HepG2 (cell line): Measurements from ENCODE around the gene TSPAN8. TPM values are rescaled to one million over a fixed set of nuclear protein-coding genes. Genes with fewer than 3 reads are reported as not detected.

ENCODE experiments used
- ATAC-seq: fragments of 200-7000 bp; cut with Tn5 transposase; 3 replicates; pipeline ENCODE4 v1.9.1; 2020; ENCODE audit warnings: mild to moderate bottlenecking, moderate library complexity
- BruUV-seq: library from RNA; stranded (reverse); fragments of 400-500 nt; replicated peaks from 2 replicates; lab custom pipeline; 2021; lab: Mats Ljungman, UMichigan
- CTCF ChIA-PET: fragments of 300-600 bp; formaldehyde crosslinking; extraction: SDS; loops from one replicate; lab custom pipeline; 2021; ENCODE audit warnings: low total read pairs, inconsistent platforms, low intra/inter-chr PET ratio; lab: Yijun Ruan, JAX
- POLR2A ChIA-PET: fragments of 350-600 bp; sonication (Branson Sonifier 250); formaldehyde crosslinking; loops from one replicate; lab custom pipeline; 2020; ENCODE audit warnings: antibody characterized with exemption, inconsistent platforms; lab: Yijun Ruan, JAX
- DNase-seq: peaks from one replicate; pipeline ENCODE4 v3.0.0-alpha.2; 2015; ENCODE audit warnings: low spot score
- FAIRE-seq: peaks from 3 replicates; lab custom pipeline; 2011; peaks lifted over from hg19 to GRCh38; lab: Jason Lieb, UNC
- H2AFZ ChIP-seq: one replicate; pipeline ENCODE4 v1.6.1; 2011; ENCODE audit warnings: low read length, inconsistent platforms
- H3K27ac ChIP-seq: fragments of 300-600 bp; 3 replicates; pipeline ENCODE4 v1.8.0; 2011; ENCODE audit warnings: mixed run types, mild to moderate bottlenecking, mixed read lengths, low read length, inconsistent platforms; ENCODE audit not compliant: insufficient read depth; ENCODE audit errors: extremely low read length
- H3K27me3 ChIP-seq, 2 experiments: fragments of 200-600 bp in 1 of 2; 2 replicates in 1 of 2; 3 replicates in 1 of 2; pipeline versions ENCODE4 v1.6.0 to v1.8.0; 2011; ENCODE audit warnings: low read length in 2 of 2, mild to moderate bottlenecking in 2 of 2, moderate library complexity in 2 of 2, inconsistent platforms in 1 of 2; ENCODE audit not compliant: insufficient read depth in 2 of 2, control insufficient read depth in 1 of 2
- H3K36me3 ChIP-seq, 2 experiments: fragments of 200-600 bp in 1 of 2; replicated peaks in 1 of 2; 2 replicates in 1 of 2; 3 replicates in 1 of 2; pipeline versions ENCODE4 v1.5.1 to v1.8.0; 2011; ENCODE audit warnings: low read length in 2 of 2, inconsistent platforms in 1 of 2; ENCODE audit not compliant: insufficient read depth in 2 of 2, control insufficient read depth in 1 of 2
- H3K4me1 ChIP-seq: 2 replicates; pipeline ENCODE4 v1.5.1; 2012; ENCODE audit warnings: low read length, inconsistent platforms; ENCODE audit not compliant: insufficient read depth
- H3K4me2 ChIP-seq: 2 replicates; pipeline ENCODE4 v1.6.0; 2011; ENCODE audit warnings: low read depth, low read length, inconsistent platforms
- H3K4me3 ChIP-seq, 3 experiments: fragments of 200-600 bp in 1 of 3; sonication (generic), shearing (Covaris generic) in 1 of 3; replicated peaks in 1 of 3; 2 replicates each; pipeline ENCODE4 v1.5.1; 2011 to 2016; ENCODE audit warnings: low read length in 3 of 3, inconsistent platforms in 2 of 3, low read depth in 2 of 3, mild to moderate bottlenecking in 2 of 3, control low read depth in 1 of 3, mixed read lengths in 1 of 3; ENCODE audit not compliant: insufficient read depth in 1 of 3
- H3K79me2 ChIP-seq: one replicate; pipeline ENCODE4 v1.6.1; 2011; ENCODE audit warnings: low read length, inconsistent platforms; ENCODE audit not compliant: insufficient read depth
- H3K9ac ChIP-seq: 2 replicates; pipeline ENCODE4 v1.6.0; 2011; ENCODE audit warnings: mild to moderate bottlenecking, low read depth, low read length, inconsistent platforms; ENCODE audit not compliant: insufficient read depth
- H3K9me3 ChIP-seq: 2 replicates; pipeline ENCODE4 v1.5.1; 2012; ENCODE audit warnings: mild to moderate bottlenecking, low read length
- H4K20me1 ChIP-seq: 2 replicates; pipeline ENCODE4 v1.6.0; 2011; ENCODE audit warnings: inconsistent platforms, mild to moderate bottlenecking, low read length, moderate library complexity; ENCODE audit not compliant: insufficient read depth
- ARID5B ChIP-seq: IDR thresholded peaks from 2 replicates; pipeline ENCODE4 v1.4.0; 2020; ENCODE audit warnings: mild to moderate bottlenecking, missing genetic modification reagents
- BCL6 ChIP-seq: IDR thresholded peaks from 2 replicates; pipeline ENCODE4 v1.6.1; 2016; ENCODE audit warnings: missing genetic modification reagents, missing compliant biosample characterization
- CBX2 ChIP-seq, 2 experiments: fragments of 200-600 bp in 1 of 2; sonication (generic); formaldehyde crosslinking in 1 of 2; IDR thresholded peaks; 2 replicates each; pipeline versions ENCODE4 v1.7.0 to v1.8.1; 2018 to 2022; ENCODE audit warnings: low read depth in 2 of 2, low read length in 1 of 2, mild to moderate bottlenecking in 1 of 2, missing genetic modification reagents in 1 of 2
- FOXA3 ChIP-seq: IDR thresholded peaks from 2 replicates; pipeline ENCODE4 v1.6.1; 2016; ENCODE audit warnings: missing genetic modification reagents, missing compliant biosample characterization
- GATAD2A ChIP-seq: IDR thresholded peaks from 2 replicates; pipeline ENCODE4 v1.6.1; 2016
- HMG20B ChIP-seq: conservative IDR thresholded peaks from 2 replicates; pipeline ENCODE4 v1.6.1; 2016; ENCODE audit warnings: missing genetic modification reagents, missing compliant biosample characterization
- HNRNPUL1 ChIP-seq: fragments of 200-400 bp; formaldehyde crosslinking; IDR thresholded peaks from 2 replicates; pipeline ENCODE4 v1.6.1; 2017; ENCODE audit warnings: low read depth, mild to moderate bottlenecking, low read length, moderate library complexity
- MAFG ChIP-seq: sonication (generic); formaldehyde crosslinking; IDR thresholded peaks from 2 replicates; pipeline ENCODE4 v1.5.1; 2020; ENCODE audit warnings: mild to moderate bottlenecking, missing genetic modification reagents
- MEF2D ChIP-seq: sonication (generic); formaldehyde crosslinking; IDR thresholded peaks from 2 replicates; pipeline ENCODE4 v1.5.1; 2020; ENCODE audit warnings: mild to moderate bottlenecking, missing genetic modification reagents
- NCOA1 ChIP-seq: sonication (generic); formaldehyde crosslinking; IDR thresholded peaks from 2 replicates; pipeline ENCODE4 v1.9.0; 2021; ENCODE audit warnings: missing genetic modification reagents
- RARA ChIP-seq: IDR thresholded peaks from 2 replicates; pipeline ENCODE4 v1.6.1; 2016; ENCODE audit warnings: missing genetic modification reagents, missing compliant biosample characterization
- RARG ChIP-seq: sonication (generic); formaldehyde crosslinking; IDR thresholded peaks from 2 replicates; pipeline ENCODE4 v1.4.0; 2020; ENCODE audit warnings: low read depth, mild to moderate bottlenecking, missing genetic modification reagents
- RBM39 ChIP-seq: fragments of 200-400 bp; formaldehyde crosslinking; IDR thresholded peaks from one replicate; pipeline ENCODE4 v1.6.1; 2018; ENCODE audit warnings: antibody characterized with exemption, mild to moderate bottlenecking, low read depth, low read length; ENCODE audit not compliant: poor library complexity, severe bottlenecking
- RELA ChIP-seq: sonication (generic); formaldehyde crosslinking; IDR thresholded peaks from 2 replicates; pipeline ENCODE4 v1.4.0; 2020; ENCODE audit warnings: missing genetic modification reagents
- RXRA ChIP-seq: sonication (generic); formaldehyde crosslinking; IDR thresholded peaks from 2 replicates; pipeline ENCODE4 v1.5.1; 2020; ENCODE audit warnings: missing genetic modification reagents
- TBX2 ChIP-seq: sonication (generic); formaldehyde crosslinking; IDR thresholded peaks from 2 replicates; pipeline ENCODE4 v1.5.0; 2020; ENCODE audit warnings: missing genetic modification reagents, mild to moderate bottlenecking, borderline replicate concordance
- ZFP36L2 ChIP-seq: sonication (generic); formaldehyde crosslinking; IDR thresholded peaks from 2 replicates; pipeline ENCODE4 v1.4.0; 2020; ENCODE audit warnings: missing genetic modification reagents
- ZNF121 ChIP-seq: sonication (generic); formaldehyde crosslinking; IDR thresholded peaks from 2 replicates; pipeline ENCODE4 v1.5.0; 2020; ENCODE audit warnings: mild to moderate bottlenecking, missing genetic modification reagents
- ZNF256 ChIP-seq: sonication (generic); formaldehyde crosslinking; conservative IDR thresholded peaks from 2 replicates; pipeline ENCODE4 v1.4.0; 2020; ENCODE audit warnings: missing genetic modification reagents
- ZNF280B ChIP-seq: sonication (generic); formaldehyde crosslinking; IDR thresholded peaks from 2 replicates; pipeline ENCODE4 v1.5.0; 2020; ENCODE audit warnings: missing genetic modification reagents, mild to moderate bottlenecking, borderline replicate concordance
- ZNF3 ChIP-seq: IDR thresholded peaks from 2 replicates; pipeline ENCODE4 v1.7.0; 2017; ENCODE audit warnings: inconsistent platforms
- ZNF552 ChIP-seq: sonication (generic); formaldehyde crosslinking; IDR thresholded peaks from 2 replicates; pipeline ENCODE4 v1.9.0; 2022; ENCODE audit warnings: missing genetic modification reagents, mild to moderate bottlenecking, borderline replicate concordance
- ZNF652 ChIP-seq: IDR thresholded peaks from 2 replicates; pipeline ENCODE4 v1.6.1; 2016; ENCODE audit warnings: low read depth, borderline replicate concordance
- in situ Hi-C: cut with HindIII; loops from 2 replicates; pipeline ENCODE4 v1.10.0; 2017; ENCODE audit warnings: low pct_unique_long_range_greater_than_20kb; ENCODE audit not compliant: extremely low pct_ligation_motif_present
- intact Hi-C: fragments of 100-400 bp; cut with micrococcal nuclease; formaldehyde crosslinking; loops from one replicate; pipeline ENCODE4 v1.10.0; 2022; ENCODE audit not compliant: unreplicated experiment
- polyA plus RNA-seq, 8 experiments: library from polyadenylated mRNA; depleted of rRNA in 3 of 8; stranded (reverse) in 7 of 8; unstranded in 1 of 8; fragments of >200 nt; fragmentation: Illumina TruSeq in 4 of 8; extraction: Trizol in 4 of 8; gene quantifications; 2 replicates each; pipeline versions ENCODE4 v1.2.1 to v1.2.3, GENCODE V29; 2011 to 2016; ENCODE audit warnings: low read depth in 4 of 8, missing spikeins in 1 of 8, mixed read lengths in 1 of 8; ENCODE audit not compliant: insufficient read depth in 1 of 8
- total RNA-seq, 5 experiments: library from RNA; depleted of rRNA; stranded (reverse); fragments of >200 nt; fragmentation: Illumina TruSeq; extraction: Trizol; gene quantifications; 2 replicates each; pipeline ENCODE4 v1.2.3, GENCODE V29; 2016; ENCODE audit warnings: low read depth in 1 of 5

The TSPAN8 gene
- total and polyA plus RNA-seq, 2 of the 13 experiments (the other 11 are each of a cell fraction or from before 2014, with no cell fraction given): 3.4 to 3.9 TPM

GRCh38 chr12:71183018-71183417 lies 25.2 kb upstream of the TSPAN8 start (continued):
- no peak for TF ChIP-seq ZNF280B
- TF ChIP-seq MEF2D (CRISPR knock-in tag): no peak
- no peak for TF ChIP-seq RARG (CRISPR knock-in tag)
- TF ChIP-seq MAFG (CRISPR knock-in tag): no peak
- TF ChIP-seq RARA: no peak
- no peak for TF ChIP-seq HMG20B (CRISPR knock-in tag)
- no peak for TF ChIP-seq ZNF256 (CRISPR knock-in tag)
- no peak for TF ChIP-seq CBX2 (IDR thresholded peaks at IDR 0.05; ENCODE audit: low read depth, low read length)
- TF ChIP-seq CBX2 (CRISPR knock-in tag; IDR thresholded peaks at IDR 0.05; ENCODE audit: low read depth): no peak

GRCh38 chr12:71178162-71178561 lies 20.4 kb upstream of the TSPAN8 start:
- Histone ChIP-seq H3K79me2 (no peaks in the 10 kb centered on the region), H3K4me3 (no peak overlapping the region), H3K4me2 (no peak overlapping the region), H4K20me1 (no peaks in the 10 kb centered on the region), H3K27me3 (no peaks in the 10 kb centered on the region), H3K9me3 (peaks cover 7% of the 10 kb centered on the region; the same call in 1 of the 2 replicates), H3K36me3 (no peaks in the 10 kb centered on the region), H3K4me1 (peaks cover 16% of the 10 kb centered on the region), H3K9ac (no peak overlapping the region), H3K27ac (no peak overlapping the region), H2AFZ (no peak overlapping the region)
- intact Hi-C loops: no loop called here
- BruUV-seq: no TSS peak
- ChIA-PET CTCF (no interaction called here), POLR2A (no interaction called here)
- DNase-seq (no peak), ATAC-seq (no peak), FAIRE-seq (no peak)
- in situ Hi-C loops: no loop called here
- TF ChIP-seq HNRNPUL1: no peak
- TF ChIP-seq GATAD2A (CRISPR knock-in tag): no peak
- TF ChIP-seq ZNF652 (CRISPR knock-in tag): peak; percentile 46; the same call in 1 of the 2 replicates
- no peak for TF ChIP-seq RXRA
- TF ChIP-seq ZNF552 (CRISPR knock-in tag): no peak
- TF ChIP-seq ZNF3 (CRISPR knock-in tag): no peak
- TF ChIP-seq TBX2 (CRISPR knock-in tag): no peak
- 0 out of 2 replicates have a peak, but pooled peaks have one; percentile 21 for TF ChIP-seq ARID5B
- TF ChIP-seq RBM39: no peak
- TF ChIP-seq ZNF121 (CRISPR knock-in tag): no peak
- peak; percentile 59 for TF ChIP-seq FOXA3 (CRISPR knock-in tag)
- 0 out of 2 replicates have a peak, but pooled peaks have one; percentile 31 for TF ChIP-seq BCL6 (CRISPR knock-in tag)
- TF ChIP-seq ZFP36L2 (CRISPR knock-in tag): no peak
- no peak for TF ChIP-seq RELA (CRISPR knock-in tag)
- no peak for TF ChIP-seq NCOA1
